ENCODE data around the gene CPT2. TPM values are rescaled to one million over a fixed set of nuclear protein-coding genes. Genes with fewer than 3 reads are reported as not detected.

CPT2 gene
- total and polyA plus RNA-seq, 2 of the 13 experiments (the other 11 are each of a cell fraction or from before 2014, with no cell fraction given) = 12.6 to 14.6 TPM

DNA sequence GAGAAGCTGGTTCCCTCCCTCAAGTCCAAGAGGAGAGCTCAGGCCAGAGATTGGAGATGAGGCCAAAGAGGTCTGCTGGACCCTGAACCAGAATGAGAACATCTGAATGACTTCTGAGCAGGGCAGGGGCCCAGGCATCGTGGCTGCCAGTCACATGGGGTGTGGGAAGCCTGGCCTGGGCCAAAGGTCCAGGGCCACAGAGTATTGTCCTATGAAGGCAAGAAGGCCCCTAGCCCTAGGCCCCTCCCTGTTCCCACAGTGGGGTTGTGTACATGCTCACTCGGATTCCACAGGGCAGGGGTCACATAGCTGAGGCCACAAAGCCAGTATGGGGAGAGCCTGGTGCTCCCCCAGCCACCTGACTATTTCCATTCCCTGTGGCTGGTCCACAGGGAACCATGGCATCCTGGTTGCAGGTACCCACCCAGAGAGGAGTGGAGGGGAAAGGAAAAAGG, 35.7 kb upstream of the CPT2 start (continued):
- TF ChIP-seq ZNF180 (CRISPR knock-in tag; IDR thresholded peaks at IDR 0.05; ENCODE audit: borderline replicate concordance, low read depth) = no peak
- no peak for TF ChIP-seq CC2D1A (CRISPR knock-in tag; IDR thresholded peaks at IDR 0.05)
- TF ChIP-seq ZNF10 (CRISPR knock-in tag; IDR thresholded peaks at IDR 0.05; ENCODE audit: borderline replicate concordance, low read depth) = no peak
- TF ChIP-seq, protein P1, sequence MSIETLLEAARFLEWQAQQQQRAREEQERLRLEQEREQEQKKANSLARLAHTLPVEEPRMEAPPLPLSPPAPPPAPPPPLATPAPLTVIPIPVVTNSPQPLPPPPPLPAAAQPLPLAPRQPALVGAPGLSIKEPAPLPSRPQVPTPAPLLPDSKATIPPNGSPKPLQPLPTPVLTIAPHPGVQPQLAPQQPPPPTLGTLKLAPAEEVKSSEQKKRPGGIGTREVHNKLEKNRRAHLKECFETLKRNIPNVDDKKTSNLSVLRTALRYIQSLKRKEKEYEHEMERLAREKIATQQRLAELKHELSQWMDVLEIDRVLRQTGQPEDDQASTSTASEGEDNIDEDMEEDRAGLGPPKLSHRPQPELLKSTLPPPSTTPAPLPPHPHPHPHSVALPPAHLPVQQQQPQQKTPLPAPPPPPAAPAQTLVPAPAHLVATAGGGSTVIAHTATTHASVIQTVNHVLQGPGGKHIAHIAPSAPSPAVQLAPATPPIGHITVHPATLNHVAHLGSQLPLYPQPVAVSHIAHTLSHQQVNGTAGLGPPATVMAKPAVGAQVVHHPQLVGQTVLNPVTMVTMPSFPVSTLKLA (IDR thresholded peaks at IDR 0.05) = 0 out of 2 replicates have a peak, but pooled peaks have one; percentile 25
- TF ChIP-seq SIX4 (CRISPR knock-in tag; IDR thresholded peaks at IDR 0.05) = peak; percentile 82
- TF ChIP-seq, protein P2, sequence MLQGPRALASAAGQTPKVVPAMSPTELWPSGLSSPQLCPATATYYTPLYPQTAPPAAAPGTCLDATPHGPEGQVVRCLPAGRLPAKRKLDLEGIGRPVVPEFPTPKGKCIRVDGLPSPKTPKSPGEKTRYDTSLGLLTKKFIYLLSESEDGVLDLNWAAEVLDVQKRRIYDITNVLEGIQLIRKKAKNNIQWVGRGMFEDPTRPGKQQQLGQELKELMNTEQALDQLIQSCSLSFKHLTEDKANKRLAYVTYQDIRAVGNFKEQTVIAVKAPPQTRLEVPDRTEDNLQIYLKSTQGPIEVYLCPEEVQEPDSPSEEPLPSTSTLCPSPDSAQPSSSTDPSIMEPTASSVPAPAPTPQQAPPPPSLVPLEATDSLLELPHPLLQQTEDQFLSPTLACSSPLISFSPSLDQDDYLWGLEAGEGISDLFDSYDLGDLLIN (CRISPR knock-in tag; IDR thresholded peaks at IDR 0.05; ENCODE audit: borderline replicate concordance) = no peak
- 0 out of 2 replicates have a peak, but pooled peaks have one; percentile 48 for TF ChIP-seq MZF1 (CRISPR knock-in tag; IDR thresholded peaks at IDR 0.05; ENCODE audit: borderline replicate concordance)
- no peak for TF ChIP-seq ZNF367 (CRISPR knock-in tag; IDR thresholded peaks at IDR 0.05; ENCODE audit: borderline replicate concordance)
- peak; percentile 95 for TF ChIP-seq NCOA2 (CRISPR knock-in tag; IDR thresholded peaks at IDR 0.05)
- TF ChIP-seq, protein P3, sequence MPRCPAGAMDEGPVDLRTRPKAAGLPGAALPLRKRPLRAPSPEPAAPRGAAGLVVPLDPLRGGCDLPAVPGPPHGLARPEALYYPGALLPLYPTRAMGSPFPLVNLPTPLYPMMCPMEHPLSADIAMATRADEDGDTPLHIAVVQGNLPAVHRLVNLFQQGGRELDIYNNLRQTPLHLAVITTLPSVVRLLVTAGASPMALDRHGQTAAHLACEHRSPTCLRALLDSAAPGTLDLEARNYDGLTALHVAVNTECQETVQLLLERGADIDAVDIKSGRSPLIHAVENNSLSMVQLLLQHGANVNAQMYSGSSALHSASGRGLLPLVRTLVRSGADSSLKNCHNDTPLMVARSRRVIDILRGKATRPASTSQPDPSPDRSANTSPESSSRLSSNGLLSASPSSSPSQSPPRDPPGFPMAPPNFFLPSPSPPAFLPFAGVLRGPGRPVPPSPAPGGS (CRISPR knock-in tag; IDR thresholded peaks at IDR 0.05) = peak; percentile 72; the same call in 1 of the 2 replicates
- peak; percentile 77 for TF ChIP-seq ASH2L (IDR thresholded peaks at IDR 0.05; ENCODE audit: insufficient read length, low read depth, low read length)
- TF ChIP-seq, protein P4, sequence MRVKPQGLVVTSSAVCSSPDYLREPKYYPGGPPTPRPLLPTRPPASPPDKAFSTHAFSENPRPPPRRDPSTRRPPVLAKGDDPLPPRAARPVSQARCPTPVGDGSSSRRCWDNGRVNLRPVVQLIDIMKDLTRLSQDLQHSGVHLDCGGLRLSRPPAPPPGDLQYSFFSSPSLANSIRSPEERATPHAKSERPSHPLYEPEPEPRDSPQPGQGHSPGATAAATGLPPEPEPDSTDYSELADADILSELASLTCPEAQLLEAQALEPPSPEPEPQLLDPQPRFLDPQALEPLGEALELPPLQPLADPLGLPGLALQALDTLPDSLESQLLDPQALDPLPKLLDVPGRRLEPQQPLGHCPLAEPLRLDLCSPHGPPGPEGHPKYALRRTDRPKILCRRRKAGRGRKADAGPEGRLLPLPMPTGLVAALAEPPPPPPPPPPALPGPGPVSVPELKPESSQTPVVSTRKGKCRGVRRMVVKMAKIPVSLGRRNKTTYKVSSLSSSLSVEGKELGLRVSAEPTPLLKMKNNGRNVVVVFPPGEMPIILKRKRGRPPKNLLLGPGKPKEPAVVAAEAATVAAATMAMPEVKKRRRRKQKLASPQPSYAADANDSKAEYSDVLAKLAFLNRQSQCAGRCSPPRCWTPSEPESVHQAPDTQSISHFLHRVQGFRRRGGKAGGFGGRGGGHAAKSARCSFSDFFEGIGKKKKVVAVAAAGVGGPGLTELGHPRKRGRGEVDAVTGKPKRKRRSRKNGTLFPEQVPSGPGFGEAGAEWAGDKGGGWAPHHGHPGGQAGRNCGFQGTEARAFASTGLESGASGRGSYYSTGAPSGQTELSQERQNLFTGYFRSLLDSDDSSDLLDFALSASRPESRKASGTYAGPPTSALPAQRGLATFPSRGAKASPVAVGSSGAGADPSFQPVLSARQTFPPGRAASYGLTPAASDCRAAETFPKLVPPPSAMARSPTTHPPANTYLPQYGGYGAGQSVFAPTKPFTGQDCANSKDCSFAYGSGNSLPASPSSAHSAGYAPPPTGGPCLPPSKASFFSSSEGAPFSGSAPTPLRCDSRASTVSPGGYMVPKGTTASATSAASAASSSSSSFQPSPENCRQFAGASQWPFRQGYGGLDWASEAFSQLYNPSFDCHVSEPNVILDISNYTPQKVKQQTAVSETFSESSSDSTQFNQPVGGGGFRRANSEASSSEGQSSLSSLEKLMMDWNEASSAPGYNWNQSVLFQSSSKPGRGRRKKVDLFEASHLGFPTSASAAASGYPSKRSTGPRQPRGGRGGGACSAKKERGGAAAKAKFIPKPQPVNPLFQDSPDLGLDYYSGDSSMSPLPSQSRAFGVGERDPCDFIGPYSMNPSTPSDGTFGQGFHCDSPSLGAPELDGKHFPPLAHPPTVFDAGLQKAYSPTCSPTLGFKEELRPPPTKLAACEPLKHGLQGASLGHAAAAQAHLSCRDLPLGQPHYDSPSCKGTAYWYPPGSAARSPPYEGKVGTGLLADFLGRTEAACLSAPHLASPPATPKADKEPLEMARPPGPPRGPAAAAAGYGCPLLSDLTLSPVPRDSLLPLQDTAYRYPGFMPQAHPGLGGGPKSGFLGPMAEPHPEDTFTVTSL (CRISPR knock-in tag; IDR thresholded peaks at IDR 0.05; ENCODE audit: borderline replicate concordance) = peak; percentile 94
- TF ChIP-seq MXI1 (IDR thresholded peaks at IDR 0.05; ENCODE audit: borderline replicate concordance, low read depth, low read length) = peak; percentile 15; the same call in 1 of the 3 replicates
- TF ChIP-seq, protein P5, sequence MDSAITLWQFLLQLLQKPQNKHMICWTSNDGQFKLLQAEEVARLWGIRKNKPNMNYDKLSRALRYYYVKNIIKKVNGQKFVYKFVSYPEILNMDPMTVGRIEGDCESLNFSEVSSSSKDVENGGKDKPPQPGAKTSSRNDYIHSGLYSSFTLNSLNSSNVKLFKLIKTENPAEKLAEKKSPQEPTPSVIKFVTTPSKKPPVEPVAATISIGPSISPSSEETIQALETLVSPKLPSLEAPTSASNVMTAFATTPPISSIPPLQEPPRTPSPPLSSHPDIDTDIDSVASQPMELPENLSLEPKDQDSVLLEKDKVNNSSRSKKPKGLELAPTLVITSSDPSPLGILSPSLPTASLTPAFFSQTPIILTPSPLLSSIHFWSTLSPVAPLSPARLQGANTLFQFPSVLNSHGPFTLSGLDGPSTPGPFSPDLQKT (CRISPR knock-in tag; IDR thresholded peaks at IDR 0.05; ENCODE audit: borderline replicate concordance) = no peak
- TF ChIP-seq, protein P6, sequence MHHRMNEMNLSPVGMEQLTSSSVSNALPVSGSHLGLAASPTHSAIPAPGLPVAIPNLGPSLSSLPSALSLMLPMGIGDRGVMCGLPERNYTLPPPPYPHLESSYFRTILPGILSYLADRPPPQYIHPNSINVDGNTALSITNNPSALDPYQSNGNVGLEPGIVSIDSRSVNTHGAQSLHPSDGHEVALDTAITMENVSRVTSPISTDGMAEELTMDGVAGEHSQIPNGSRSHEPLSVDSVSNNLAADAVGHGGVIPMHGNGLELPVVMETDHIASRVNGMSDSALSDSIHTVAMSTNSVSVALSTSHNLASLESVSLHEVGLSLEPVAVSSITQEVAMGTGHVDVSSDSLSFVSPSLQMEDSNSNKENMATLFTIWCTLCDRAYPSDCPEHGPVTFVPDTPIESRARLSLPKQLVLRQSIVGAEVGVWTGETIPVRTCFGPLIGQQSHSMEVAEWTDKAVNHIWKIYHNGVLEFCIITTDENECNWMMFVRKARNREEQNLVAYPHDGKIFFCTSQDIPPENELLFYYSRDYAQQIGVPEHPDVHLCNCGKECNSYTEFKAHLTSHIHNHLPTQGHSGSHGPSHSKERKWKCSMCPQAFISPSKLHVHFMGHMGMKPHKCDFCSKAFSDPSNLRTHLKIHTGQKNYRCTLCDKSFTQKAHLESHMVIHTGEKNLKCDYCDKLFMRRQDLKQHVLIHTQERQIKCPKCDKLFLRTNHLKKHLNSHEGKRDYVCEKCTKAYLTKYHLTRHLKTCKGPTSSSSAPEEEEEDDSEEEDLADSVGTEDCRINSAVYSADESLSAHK (CRISPR knock-in tag; IDR thresholded peaks at IDR 0.05; ENCODE audit: borderline replicate concordance) = no peak
